ENCODE measurements around the gene SUMF1.

Gene SUMF1

DNA sequence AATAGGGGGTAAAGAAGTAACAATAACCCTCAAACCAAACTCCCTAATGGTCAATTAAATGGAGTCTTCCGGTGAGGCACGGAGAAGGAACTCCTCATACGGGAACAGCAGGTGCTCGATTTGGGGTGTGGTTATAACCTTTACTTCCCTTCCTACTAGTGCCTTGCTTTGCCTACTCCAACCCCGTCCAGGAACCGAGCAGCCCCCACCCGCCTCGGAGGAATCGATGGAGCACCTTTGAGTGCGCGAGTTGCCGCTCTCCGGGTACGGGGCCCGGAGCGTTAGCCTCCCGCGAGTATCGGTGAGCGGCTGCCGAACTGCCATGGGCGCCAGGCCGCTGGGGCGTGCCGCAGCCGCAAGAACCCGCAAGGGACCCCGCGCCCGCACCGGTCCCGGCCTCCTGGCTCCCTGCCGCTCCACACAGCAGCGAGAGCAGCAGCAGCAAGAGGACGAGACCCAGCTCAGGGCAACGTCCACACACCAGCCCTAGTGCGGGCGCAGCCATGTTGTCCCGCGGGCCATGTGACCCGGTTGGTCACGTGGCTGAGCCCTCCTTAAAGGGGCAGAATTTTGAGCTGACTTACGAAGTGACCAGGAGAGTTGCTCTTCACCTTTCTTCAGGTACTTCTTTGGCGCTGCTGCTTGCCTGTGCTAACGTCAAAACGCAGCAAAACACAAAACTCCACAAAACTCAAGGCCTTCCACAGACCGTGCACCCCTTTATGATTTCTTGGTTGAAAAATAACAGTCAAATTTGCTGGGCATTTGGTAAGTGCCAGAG, at the start of gene SUMF1:
TSS of gene SUMF1 (minus strand) at position 529 of the 781 bp plus-strand sequence. CDS start at position 505, 24 bp downstream.
- no peak for DNase-seq

- no peak for DNase-seq
Observed at GRCh38 chr3:4515916-4516579, 49.0 kb upstream of the SUMF1 start.

- DNase-seq = no peak
Observed at GRCh38 chr3:4514916-4515315, 47.8 kb upstream of the SUMF1 start.

GRCh38 chr3:4514321-4514720, 47.3 kb upstream of the SUMF1 start:
- DNase-seq = no peak

DNA sequence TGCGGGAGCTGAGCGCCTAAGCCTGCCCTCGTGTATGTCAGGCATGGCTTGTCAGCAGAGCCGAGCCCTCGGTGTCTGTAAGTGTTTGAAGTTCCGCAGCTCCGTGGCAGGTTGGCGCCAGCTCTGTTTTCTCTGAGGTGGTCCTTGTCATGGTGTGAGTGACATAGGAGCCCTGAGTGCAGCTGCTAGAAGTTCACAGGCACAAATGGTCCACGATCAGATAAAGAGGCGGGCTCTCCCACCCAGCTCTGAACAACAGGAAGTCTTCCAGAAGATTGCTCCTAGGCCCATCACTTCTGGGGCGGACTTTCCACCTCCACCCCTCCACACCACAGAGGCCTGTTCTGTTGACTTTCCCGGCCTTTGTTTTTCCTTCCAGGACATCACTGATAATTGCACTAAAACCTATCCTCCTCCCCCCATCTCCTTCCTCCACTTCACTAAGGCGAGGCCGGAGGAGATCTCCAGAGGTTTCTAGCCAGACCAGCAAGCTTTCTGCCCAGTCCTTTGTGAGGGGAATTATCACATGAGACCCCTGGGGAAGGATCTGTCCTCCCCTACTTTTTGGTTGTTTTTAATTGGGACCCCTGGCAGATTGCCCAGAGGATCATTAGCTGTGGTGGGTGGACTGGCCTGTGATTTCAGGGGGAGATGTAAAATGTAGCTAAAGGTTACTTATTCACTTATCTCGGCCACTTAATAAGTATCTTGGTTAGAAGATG, 46.0 kb upstream of the SUMF1 start:
- no peak for DNase-seq

DNA sequence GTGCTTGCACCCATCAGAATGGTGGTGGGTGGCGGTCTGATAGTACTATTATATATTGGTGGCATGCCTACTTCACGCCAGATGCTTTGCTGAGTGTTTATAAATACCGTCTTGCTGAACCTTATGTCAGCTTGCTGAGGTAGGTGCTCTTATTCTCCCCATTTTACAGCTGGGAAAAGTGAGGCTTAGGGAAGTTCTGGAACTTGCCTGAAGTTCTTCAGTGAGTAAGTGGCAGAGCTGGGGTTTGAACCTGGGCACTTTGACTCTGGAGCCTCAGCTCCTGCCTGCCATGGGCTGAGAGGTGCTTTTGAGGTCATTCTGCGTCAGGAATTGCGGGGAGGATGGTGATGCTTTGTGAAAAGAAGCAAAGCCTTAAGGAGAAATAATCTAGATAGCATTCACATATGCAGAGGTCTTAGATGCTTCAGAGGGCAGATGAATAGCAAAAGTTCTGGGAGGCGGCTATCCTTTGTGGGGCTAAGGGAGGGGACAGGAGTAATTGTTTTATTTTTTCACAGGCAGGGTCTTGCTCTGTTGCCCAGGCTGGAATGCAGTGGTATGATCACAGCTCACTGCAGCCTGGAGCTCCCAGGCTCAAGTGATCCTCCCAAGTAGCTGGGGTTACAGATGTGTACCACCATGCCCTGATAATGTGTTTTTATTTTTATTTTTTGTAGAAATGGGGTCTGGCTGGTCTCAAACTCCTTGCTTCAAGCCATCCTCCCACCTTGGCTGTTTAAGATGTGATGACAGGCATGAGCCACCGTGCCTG, 44.6 kb upstream of the SUMF1 start:
- DNase-seq = no peak

- DNase-seq = no peak
Observed at GRCh38 chr3:4509983-4510755, 43.1 kb upstream of the SUMF1 start.

- DNase-seq = no peak
Observed at GRCh38 chr3:4509043-4509442, 42.0 kb upstream of the SUMF1 start.

GRCh38 chr3:4508048-4508981, 41.2 kb upstream of the SUMF1 start:
- no peak for DNase-seq

GRCh38 chr3:4507024-4507596, 40.0 kb upstream of the SUMF1 start:
- DNase-seq = no peak

- no peak for DNase-seq
Observed at GRCh38 chr3:4506559-4507023, 39.5 kb upstream of the SUMF1 start.

DNA sequence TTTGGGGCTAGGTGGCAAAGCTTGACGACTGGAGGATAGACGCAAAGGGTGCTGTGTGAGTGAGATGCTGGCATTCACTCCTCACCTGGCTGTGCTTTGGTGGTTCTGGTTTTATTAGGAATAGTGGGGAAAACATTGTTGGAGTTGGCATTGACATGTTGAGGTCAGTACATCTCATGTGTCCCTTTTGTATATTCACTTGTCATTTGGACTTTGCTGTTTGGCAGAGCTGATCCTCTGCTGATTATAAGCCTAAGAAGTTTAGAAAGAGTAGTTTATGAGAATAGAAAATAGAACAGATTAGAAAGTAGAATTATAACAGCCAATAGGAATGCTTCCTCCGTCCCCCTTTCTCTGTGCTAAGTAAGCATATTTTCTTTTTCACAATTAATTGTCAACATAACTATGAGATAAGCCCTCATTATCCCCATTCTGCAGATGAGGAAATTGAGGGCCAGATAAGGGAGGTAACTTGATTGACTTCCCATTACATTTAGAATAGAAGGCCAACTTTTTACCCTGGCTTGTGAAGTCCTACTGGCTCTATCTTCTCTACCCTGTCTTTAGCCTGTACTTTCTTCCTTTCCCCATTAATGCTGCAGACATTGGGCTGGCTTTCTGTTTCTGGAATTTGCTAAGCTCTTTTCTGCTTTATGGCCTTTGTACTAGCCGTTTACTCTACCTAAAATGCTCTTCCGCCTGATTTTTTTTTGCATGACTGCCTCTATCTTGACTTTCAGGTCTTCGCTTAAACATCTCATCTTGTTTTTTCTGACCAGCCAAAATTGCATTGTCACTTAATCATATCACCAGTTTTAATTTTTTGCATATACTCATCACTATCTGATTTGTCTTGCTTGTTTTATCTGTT, 38.9 kb upstream of the SUMF1 start:
- DNase-seq = no peak

DNA sequence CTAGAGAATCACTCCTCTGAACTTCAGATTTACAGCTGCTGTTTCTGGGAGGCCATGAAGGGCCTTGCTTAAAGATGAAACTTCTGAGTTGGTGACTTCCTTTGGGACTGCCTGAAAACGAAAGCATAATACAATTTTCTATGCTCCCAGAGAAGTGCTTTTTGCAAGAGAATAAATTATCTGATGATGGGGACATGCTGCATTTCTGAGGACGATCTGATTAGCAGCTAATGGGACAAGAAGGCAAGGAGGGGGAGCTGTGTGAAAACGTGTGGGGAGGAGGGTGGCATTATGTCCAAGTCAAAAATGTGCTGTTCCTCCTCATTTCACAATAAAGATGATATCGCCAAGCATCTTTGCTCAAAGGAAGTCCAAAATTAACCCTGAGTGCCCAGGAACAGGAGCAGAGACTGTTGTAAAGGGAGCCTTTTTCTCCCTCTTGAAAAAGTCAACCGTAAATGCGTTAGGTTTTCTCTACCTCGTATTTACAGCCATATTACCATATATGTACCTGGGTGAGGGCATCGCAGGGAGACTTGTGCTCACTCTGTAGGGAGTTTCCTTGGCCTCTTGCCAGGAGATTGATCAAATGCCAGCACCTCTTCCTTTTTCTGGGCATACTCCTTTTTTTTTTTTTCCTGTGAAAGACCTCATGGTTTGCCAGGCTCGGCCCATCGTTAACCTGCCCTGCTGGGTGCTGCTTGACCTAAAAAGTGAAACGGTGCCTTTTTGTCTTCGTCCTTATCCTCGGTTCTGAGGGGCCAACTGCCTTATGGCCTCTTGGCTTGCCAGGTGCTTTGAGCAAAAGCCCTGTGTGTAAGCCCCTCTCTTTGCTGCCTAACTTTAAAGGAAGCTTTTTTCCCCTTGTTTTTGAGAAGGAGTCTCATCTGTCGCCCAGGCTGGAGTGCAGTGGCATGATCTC, 37.5 kb upstream of the SUMF1 start:
- no peak for DNase-seq

- no peak for DNase-seq
Observed at GRCh38 chr3:4503050-4503449, 36.0 kb upstream of the SUMF1 start.

- no peak for DNase-seq
Observed at GRCh38 chr3:4501927-4502326, 34.9 kb upstream of the SUMF1 start.

- no peak for DNase-seq
Observed at GRCh38 chr3:4501437-4501836, 34.4 kb upstream of the SUMF1 start.

GRCh38 chr3:4498446-4498845, 31.4 kb upstream of the SUMF1 start:
- DNase-seq = no peak

DNA sequence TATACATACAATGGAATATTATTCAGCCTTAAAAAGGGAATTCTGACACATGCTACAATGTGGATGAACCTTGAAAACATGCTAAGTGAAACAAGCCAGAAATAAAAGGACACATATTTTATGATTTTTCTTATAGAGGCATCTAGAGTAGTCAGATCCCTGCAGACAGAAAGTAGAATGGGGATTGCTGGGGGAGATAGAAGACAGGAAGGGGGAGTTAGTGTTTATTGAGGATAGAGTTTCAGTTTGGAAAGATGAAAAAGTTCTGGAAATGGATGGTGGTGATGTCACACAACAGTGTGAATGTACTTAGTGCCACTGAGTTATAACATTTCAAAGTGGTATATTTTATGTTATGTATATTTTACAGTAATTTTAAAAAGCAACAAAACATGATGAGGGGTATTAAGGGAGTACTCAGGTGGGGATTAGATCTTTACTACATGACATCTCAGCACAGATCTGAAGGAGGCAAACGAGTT, 30.8 kb upstream of the SUMF1 start:
- no peak for DNase-seq

All from GOT3 (cell line).